WTC11 (cell line): ENCODE measurements around the gene GAL3ST2. TPM values are rescaled to one million over a fixed set of nuclear protein-coding genes. Genes with fewer than 3 reads are reported as not detected.

Source experiments
- ATAC-seq: fragments of 200-7000 bp; cut with Tn5 transposase; 2 replicates; pipeline ENCODE4 v1.10.0; 2021; ENCODE audit warnings: mild to moderate bottlenecking, moderate library complexity
- CTCF ChIA-PET: fragments of 300-600 bp; sonication (Branson Sonifier 250); formaldehyde crosslinking; loops from one replicate; lab custom pipeline; 2021; ENCODE audit warnings: antibody characterized with exemption; lab: Charles Lee
- POLR2A ChIA-PET: fragments of 350-600 bp; sonication (Branson Sonifier 250); formaldehyde crosslinking; loops from one replicate; lab custom pipeline; 2021; ENCODE audit warnings: antibody characterized with exemption; lab: Charles Lee
- DNase-seq: peaks from one replicate; pipeline ENCODE4 v3.0.0; 2021; ENCODE audit warnings: low spot score
- H3K27ac Mint-ChIP-seq: 2 replicates; pipeline ENCODE4 v1.8.0; 2021; ENCODE audit warnings: mixed read lengths
- H3K27me3 Mint-ChIP-seq: 2 replicates; pipeline ENCODE4 v1.8.0; 2021; ENCODE audit warnings: low read depth, mild to moderate bottlenecking, moderate library complexity, mixed read lengths
- H3K36me3 Mint-ChIP-seq: 2 replicates; pipeline ENCODE4 v1.8.0; 2021; ENCODE audit warnings: mixed read lengths
- H3K4me1 Mint-ChIP-seq: 2 replicates; pipeline ENCODE4 v1.8.0; 2022; ENCODE audit warnings: mixed read lengths
- H3K4me3 Mint-ChIP-seq: 2 replicates; pipeline ENCODE4 v1.8.0; 2021; ENCODE audit warnings: mild to moderate bottlenecking, moderate library complexity, mixed read lengths
- H3K9me3 Mint-ChIP-seq: 2 replicates; pipeline ENCODE4 v1.8.0; 2021; ENCODE audit warnings: mixed read lengths
- ATF2 ChIP-seq: sonication (generic); formaldehyde crosslinking; IDR thresholded peaks from 2 replicates; pipeline ENCODE4 v1.8.1; 2022; ENCODE audit warnings: low read depth, missing genetic modification reagents, borderline replicate concordance
- CREM ChIP-seq: sonication (generic); formaldehyde crosslinking; IDR thresholded peaks from 2 replicates; pipeline ENCODE4 v1.8.1; 2022; ENCODE audit warnings: mild to moderate bottlenecking, missing genetic modification reagents, moderate library complexity
- E2F1 ChIP-seq: sonication (generic); formaldehyde crosslinking; IDR thresholded peaks from 2 replicates; pipeline ENCODE4 v1.8.0; 2022; ENCODE audit warnings: mild to moderate bottlenecking, missing genetic modification reagents
- E2F5 ChIP-seq: sonication (generic); formaldehyde crosslinking; IDR thresholded peaks from 2 replicates; pipeline ENCODE4 v1.8.1; 2022; ENCODE audit warnings: mild to moderate bottlenecking, moderate library complexity, missing genetic modification reagents
- GTF2I ChIP-seq: fragments of 250-450 bp; sonication (Bioruptor Pico); conservative IDR thresholded peaks from 2 replicates; pipeline ENCODE4 v1.4.0; 2021; ENCODE audit warnings: mild to moderate bottlenecking
- NFATC4 ChIP-seq: fragments of 250-450 bp; sonication (Bioruptor Pico); IDR thresholded peaks from 2 replicates; pipeline ENCODE4 v1.9.0; 2021; ENCODE audit warnings: mild to moderate bottlenecking
- PRDM15 ChIP-seq: sonication (generic); formaldehyde crosslinking; IDR thresholded peaks from 2 replicates; pipeline ENCODE4 v1.8.0; 2022; ENCODE audit warnings: missing genetic modification reagents
- TP53 ChIP-seq: sonication (generic); formaldehyde crosslinking; IDR thresholded peaks from 2 replicates; pipeline ENCODE4 v1.8.1; 2023; ENCODE audit warnings: mild to moderate bottlenecking, missing genetic modification reagents
- ZNF138 ChIP-seq: sonication (generic); formaldehyde crosslinking; conservative IDR thresholded peaks from 2 replicates; pipeline ENCODE4 v1.8.1; 2022; ENCODE audit warnings: mild to moderate bottlenecking, moderate library complexity, missing genetic modification reagents
- ZNF532 ChIP-seq: fragments of 250-450 bp; sonication (Bioruptor Pico); IDR thresholded peaks from 2 replicates; pipeline ENCODE4 v1.9.0; 2021; ENCODE audit warnings: mild to moderate bottlenecking, borderline replicate concordance
- total RNA-seq: library from RNA; stranded (reverse); gene quantifications from 3 replicates; pipeline ENCODE4 v1.2.3, GENCODE V29; 2021

Gene GAL3ST2
- total RNA-seq, 1 experiment from 2014 or later = 0.98 TPM

- ChIA-PET CTCF (no interaction called here), POLR2A (no interaction called here)
- DNase-seq (no peak), ATAC-seq (no peak)
- H3K9me3 Mint-ChIP-seq = no peaks in the 10 kb centered on the region
- TF ChIP-seq ATF2 (no peak), PRDM15 (CRISPR knock-in tag) (no peak), CREM (no peak), TP53 (CRISPR knock-in tag) (no peak), NFATC4 (CRISPR knock-in tag) (no peak), ZNF138 (no peak), E2F1 (no peak), E2F5 (no peak), GTF2I (CRISPR knock-in tag) (no peak), ZNF532 (CRISPR knock-in tag) (no peak)
- no peaks in the 10 kb centered on the region for H3K4me1 Mint-ChIP-seq
- no peak overlapping the region for H3K27ac Mint-ChIP-seq
- H3K27me3 Mint-ChIP-seq = no peaks in the 10 kb centered on the region
- H3K36me3 Mint-ChIP-seq = no peaks in the 10 kb centered on the region
- H3K4me3 Mint-ChIP-seq = no peak overlapping the region
Observed at GRCh38 chr2:241852981-241853631, 76.5 kb downstream of the GAL3ST2 start.

Other genes with a start within 250 kb of the GAL3ST2 start
- gene BOK, start 218.1 kb upstream of the GAL3ST2 start, total RNA-seq = 35.1 to 39.4 TPM (median 37.4 TPM) in 3 replicates
- gene THAP4, start 139.7 kb upstream of the GAL3ST2 start, total RNA-seq = 72.6 to 88.6 TPM (median 78.0 TPM) in 3 replicates
- 113 to 133 TPM (median 127 TPM) in 3 replicates for gene ATG4B, start 139.1 kb upstream of the GAL3ST2 start, total RNA-seq
- 79.9 to 88.1 TPM (median 87.7 TPM) in 3 replicates for gene DTYMK, start 90.0 kb upstream of the GAL3ST2 start, total RNA-seq
- gene ING5, start 74.8 kb upstream of the GAL3ST2 start, total RNA-seq = 43.1 to 47.4 TPM (median 45.3 TPM) in 3 replicates
- gene D2HGDH, start 42.2 kb upstream of the GAL3ST2 start, total RNA-seq = 22.7 to 28.1 TPM (median 26.8 TPM) in 3 replicates
- gene NEU4, start 32.4 kb downstream of the GAL3ST2 start, total RNA-seq = 2.2 to 4.1 TPM (median 3.0 TPM) in 3 replicates
- gene PDCD1, start 82.1 kb downstream of the GAL3ST2 start, total RNA-seq = 0.25 to 0.52 TPM (median 0.30 TPM) in 3 replicates
- not detected in 3 replicates for gene RTP5, start 92.9 kb downstream of the GAL3ST2 start, total RNA-seq